Spleen (tissue), 11 donors: ENCODE results near the gene PCDHGA8. TPM values are rescaled to one million over a fixed set of nuclear protein-coding genes. Genes with fewer than 3 reads are reported as not detected.
A peak's percentile ranks its signal among the peaks of the same experiment; 100 is the strongest.
"Not testable (repeated sequence)": the region's sequence is repeated elsewhere in the genome, so short reads cannot be mapped to it uniquely, and the experiment has no call there.

Source experiments
- DNase-seq: peaks from one replicate; pipeline ENCODE4 v3.0.0-alpha.2; 2020
- H3K27ac ChIP-seq, 8 donors: fragments of 200-600 bp; sonication (generic) in 7 of 8; 1 replicate in 4 of 8; 2 replicates in 4 of 8; pipeline versions ENCODE4 v1.5.0 to v1.8.0; 2016 to 2021; ENCODE audit warnings: inconsistent platforms in 4 of 8, mild to moderate bottlenecking in 4 of 8, moderate library complexity in 1 of 8
- H3K27me3 ChIP-seq, 7 donors: fragments of 200-600 bp; sonication (generic) in 6 of 7; replicated peaks in 1 of 7; 1 replicate in 4 of 7; 2 replicates in 3 of 7; pipeline versions ENCODE4 v1.5.0 to v1.8.0; 2016 to 2021; ENCODE audit warnings: inconsistent platforms in 3 of 7, mild to moderate bottlenecking in 1 of 7
- H3K36me3 ChIP-seq, 6 donors: fragments of 200-600 bp; sonication (generic) in 5 of 6; 1 replicate in 4 of 6; 2 replicates in 2 of 6; pipeline versions ENCODE4 v1.5.0 to v1.8.0; 2016 to 2021; ENCODE audit warnings: inconsistent platforms in 2 of 6
- H3K4me1 ChIP-seq, 6 donors: fragments of 200-600 bp; sonication (generic) in 5 of 6; 1 replicate in 3 of 6; 2 replicates in 3 of 6; pipeline versions ENCODE4 v1.5.0 to v1.8.0; 2016 to 2021; ENCODE audit warnings: inconsistent platforms in 3 of 6
- H3K4me3 ChIP-seq, 8 donors: fragments of 200-600 bp; sonication (generic) in 7 of 8; 1 replicate in 4 of 8; 2 replicates in 4 of 8; pipeline versions ENCODE4 v1.5.0 to v1.8.0; 2016 to 2021; ENCODE audit warnings: inconsistent platforms in 4 of 8, mild to moderate bottlenecking in 4 of 8, moderate library complexity in 2 of 8
- H3K9me3 ChIP-seq, 8 donors: fragments of 200-600 bp; sonication (generic) in 7 of 8; 1 replicate in 4 of 8; 2 replicates in 4 of 8; pipeline versions ENCODE4 v1.5.0 to v1.8.0; 2016 to 2021; ENCODE audit warnings: inconsistent platforms in 4 of 8
- CTCF ChIP-seq, 11 experiments: fragments of 200-600 bp in 7 of 11; fragments of 450-650 bp in 4 of 11; sonication (generic) in 4 of 11; IDR thresholded peaks in 8 of 11; conservative IDR thresholded peaks in 3 of 11; 1 replicate in 7 of 11; 2 replicates in 4 of 11; pipeline versions ENCODE4 v1.4.0 to v1.8.0; 2016 to 2021; ENCODE audit warnings: antibody characterized with exemption in 11 of 11, inconsistent platforms in 4 of 11, mild to moderate bottlenecking in 1 of 11
- POLR2A ChIP-seq, 3 donors: fragments of 450-650 bp; IDR thresholded peaks; one replicate each; pipeline ENCODE4 v1.5.1; 2017; ENCODE audit warnings: antibody characterized with exemption in 3 of 3, mild to moderate bottlenecking in 1 of 3
- POLR2AphosphoS5 ChIP-seq, 3 donors: sonication (generic); formaldehyde crosslinking; IDR thresholded peaks; one replicate each; pipeline ENCODE4 v1.5.1; 2017; ENCODE audit warnings: antibody characterized with exemption in 3 of 3
- WGBS, 5 donors: extraction: QIAGEN DNeasy Blood & Tissue Kit in 3 of 5; methylation state at CpG; one replicate each; pipeline versions ENCODE4 v1.1.5 to v1.1.7; 2013 to 2018; 5-methylcytosine and 5-hydroxymethylcytosine counted together
- intact Hi-C: fragments of 100-400 bp; cut with DNase I; formaldehyde crosslinking; loops from one replicate; pipeline ENCODE4 v1.15.0; 2023; ENCODE audit warnings: low total_unique reads
- polyA plus RNA-seq, 3 donors: library from polyadenylated mRNA; stranded (reverse); fragments of 200-250 nt; gene quantifications; one replicate each; pipeline ENCODE4 v1.2.1, GENCODE V29; 2013
- total RNA-seq, 7 donors: library from RNA; depleted of rRNA in 3 of 7; stranded (reverse); fragments of >200 nt in 3 of 7; fragmentation: NEBNext Ultra II Directional in 4 of 7; extraction: Animal tissue kit (Norgen Biotek cat#: 25700) in 4 of 7; gene quantifications; one replicate each; pipeline versions ENCODE4 v1.1.0 to v1.2.1, GENCODE V29; 2016 to 2021
- donor health status: healthy with polysubstance abuse.
- donor health status: DM: no; HTN: no; CAD: no; lungs with moderate emphysema.
- donor health status: DM: no; HTN: no; CAD: no.
- donor health status: Bipolar disorder and iron deficiency.
- donor health status: healthy.
- donor health status: DM: no; HTN: no; CAD: no.
- donor health status: DM: yes; HTN: yes; CAD: no.

PCDHGA8 gene
- total and polyA plus RNA-seq, 10 donors: 0.04 to 3.9 (median 1.7) TPM; not detected in 1

GRCh38 chr5:141417494-141418172 is 25.2 kb downstream of the PCDHGA8 start, which contains the start of gene PCDHGB7:
PCDHGB7 (plus strand) TSS chr5:141417677; CDS start chr5:141417860, 183 bp downstream.
- DNase-seq: peak; percentile 87
- H3K4me1 ChIP-seq: peaks cover 0 to 30% (median 5%) of the 10 kb centered on the region in 6 donors
- H3K9me3 ChIP-seq: peaks cover 2 to 99% (median 94%) of the 10 kb centered on the region in 8 donors
- TF ChIP-seq POLR2AphosphoS5 (IDR thresholded peaks at IDR 0.05) (peak in 2 of 3 donors; percentile 16 to 31), CTCF (IDR thresholded peaks at IDR 0.05 in 8 of 11, conservative IDR thresholded peaks at IDR 0.05 in 3 of 11) (peak in 10 of 11 experiments; percentile 24 to 65 (median 58))
- intact Hi-C loops: loop anchor here (5.0 kb wide), 1 partner anchor 145 kb away; no protein-coding TSS in a partner anchor
- H3K4me3 ChIP-seq: peak within 1 kb of the TSS in 7 of 8 donors; percentile 16 to 66 (median 31)
- H3K27me3 ChIP-seq: peaks cover 0 to 100% (median 42%) of the 10 kb centered on the region in 7 donors
- H3K36me3 ChIP-seq: not testable (repeated sequence)
- peak within 1 kb of the TSS in 3 of 8 donors; percentile 11 to 38 (median 15) for H3K27ac ChIP-seq
- WGBS, 5 donors: 6 to 14% (median 7%) methylated on average over 33 to 47 of the region's 47 CpGs

- Histone ChIP-seq H3K27ac (no peak overlapping the region), H3K36me3 (peaks cover 0 to 8% (median 0%) of the 10 kb centered on the region in 6 donors), H3K27me3 (peaks cover 0 to 92% (median 47%) of the 10 kb centered on the region in 7 donors), H3K4me1 (peaks cover 0 to 18% (median 3%) of the 10 kb centered on the region in 6 donors), H3K4me3 (peak overlapping the region in 1 of 8 donors; percentile 27), H3K9me3 (peaks cover 2 to 99% (median 94%) of the 10 kb centered on the region in 8 donors)
- no peak for DNase-seq
- WGBS, 5 donors: 35 to 47% (median 39%) methylated on average over 38 to 74 of the region's 74 CpGs
- intact Hi-C loops: loop anchor here (5.0 kb wide), 1 partner anchor 143 kb away; no protein-coding TSS in a partner anchor
- TF ChIP-seq POLR2A (IDR thresholded peaks at IDR 0.05) (no peak), POLR2AphosphoS5 (IDR thresholded peaks at IDR 0.05) (no peak), CTCF (IDR thresholded peaks at IDR 0.05 in 8 of 11, conservative IDR thresholded peaks at IDR 0.05 in 3 of 11) (no peak)
Measured at GRCh38 chr5:141419074-141419880, 26.8 kb downstream of the PCDHGA8 start.

GRCh38 chr5:141420855-141421488 is 28.5 kb downstream of the PCDHGA8 start, which contains the start of gene PCDHGA11:
PCDHGA11 (plus strand) TSS chr5:141421051; CDS start chr5:141421228, 177 bp downstream.
- peak within 1 kb of the TSS in 7 of 8 donors; percentile 6 to 67 (median 34) for H3K4me3 ChIP-seq
- intact Hi-C loops: no loop called here
- peaks cover 0 to 12% (median 3%) of the 10 kb centered on the region in 6 donors for H3K4me1 ChIP-seq
- DNase-seq: no peak
- H3K9me3 ChIP-seq: peaks cover 2 to 100% (median 96%) of the 10 kb centered on the region in 8 donors
- no peak for TF ChIP-seq POLR2AphosphoS5 (IDR thresholded peaks at IDR 0.05)
- TF ChIP-seq CTCF (IDR thresholded peaks at IDR 0.05 in 8 of 11, conservative IDR thresholded peaks at IDR 0.05 in 3 of 11): peak in 8 of 11 experiments; percentile 17 to 58 (median 52)
- TF ChIP-seq POLR2A (IDR thresholded peaks at IDR 0.05): no peak
- H3K27me3 ChIP-seq: peaks cover 0 to 89% (median 40%) of the 10 kb centered on the region in 7 donors
- no peak within 1 kb of the TSS for H3K27ac ChIP-seq
- H3K36me3 ChIP-seq: peaks cover 0 to 8% (median 0%) of the 10 kb centered on the region in 6 donors
- 8 to 10% (median 10%) methylated on average over 42 of the region's 42 CpGs for WGBS, 5 donors
